ENCODE results near the gene SLC10A7. TPM values are rescaled to one million over a fixed set of nuclear protein-coding genes. Genes with fewer than 3 reads are reported as not detected.

The SLC10A7 gene
- total and polyA plus RNA-seq, 2 of the 8 experiments (the other 6 are each of a cell fraction or from before 2014, with no cell fraction given), result 2.5 to 2.9 TPM

GRCh38 chr4:146500216-146500615 is 21.5 kb downstream of the SLC10A7 start:
- Histone ChIP-seq H2BK12ac (ENCODE audit: low read depth, low read length) (no peak overlapping the region), H2AK5ac (ENCODE audit: low read depth, low read length) (no peak overlapping the region), H2BK20ac (ENCODE audit: low read length) (no peak overlapping the region), H3K27ac (ENCODE audit: low read depth, low read length) (no peak overlapping the region), H4K20me1 (replicated peaks in 1 of 2; ENCODE audit: control insufficient read depth in 1 of 2, insufficient read depth in 2 of 2, low read length in 2 of 2) (no peaks in the 10 kb centered on the region), H2BK15ac (ENCODE audit: low read length) (no peak overlapping the region), H3K36me3 (ENCODE audit: control insufficient read depth in 2 of 4, insufficient read depth in 4 of 4, low read length in 3 of 4) (no peaks in the 10 kb centered on the region), H3K9ac (replicated peaks in 1 of 4; ENCODE audit: extremely low read depth in 1 of 4, low read depth in 3 of 4, low read length in 3 of 4) (no peak overlapping the region), H3K23ac (ENCODE audit: insufficient read length) (no peak overlapping the region), H3K27me3 (replicated peaks in 1 of 4; ENCODE audit: control insufficient read depth in 3 of 4, extremely low read depth in 1 of 4, insufficient read depth in 3 of 4, low read length in 3 of 4) (no peaks in the 10 kb centered on the region), H3K4me3 (ENCODE audit: extremely low read depth in 1 of 4, insufficient read depth in 2 of 4, low read depth in 3 of 4, low read length in 4 of 4) (no peak overlapping the region), H4K5ac (ENCODE audit: insufficient read length, low read depth, low read length) (no peak overlapping the region), H4K91ac (replicated peaks; ENCODE audit: insufficient read length, low read length) (no peak overlapping the region), H2BK5ac (ENCODE audit: low read depth, low read length) (no peak overlapping the region), H3K79me2 (ENCODE audit: control insufficient read depth in 1 of 2, insufficient read depth in 2 of 2, low read length in 2 of 2) (no peaks in the 10 kb centered on the region), H3K79me1 (ENCODE audit: low read depth, low read length) (no peaks in the 10 kb centered on the region), H3K18ac (ENCODE audit: extremely low read depth, low read length) (no peak overlapping the region), H3K4ac (replicated peaks; ENCODE audit: insufficient read length, low read depth, low read length) (no peak overlapping the region), H2BK120ac (replicated peaks; ENCODE audit: low read depth, low read length) (no peak overlapping the region), H3K56ac (replicated peaks; ENCODE audit: insufficient read length, low read depth, low read length) (no peak overlapping the region), H2AFZ (ENCODE audit: low read length) (no peak overlapping the region), H3K9me3 (ENCODE audit: insufficient read depth in 2 of 2, low read depth in 1 of 2, low read length in 1 of 2) (no peaks in the 10 kb centered on the region), H3K14ac (ENCODE audit: insufficient read length) (no peak overlapping the region), H4K8ac (ENCODE audit: extremely low read depth, insufficient read depth, low read length) (no peak overlapping the region), H3K4me2 (ENCODE audit: insufficient read depth in 1 of 2, low read depth in 2 of 2, low read length in 2 of 2) (no peak overlapping the region), H3K23me2 (ENCODE audit: low read depth, low read length) (no peaks in the 10 kb centered on the region; the same call in 1 of the 2 replicates), H3K4me1 (replicated peaks in 1 of 4; ENCODE audit: control insufficient read depth in 3 of 4, insufficient read depth in 4 of 4, low read length in 3 of 4) (peaks cover 0 to 2% (median 0%) of the 10 kb centered on the region in 4 experiments; a peak in 1 of 7 replicates)
- 94% methylated on average over 1 of the region's 1 CpG; no CpG with 5 or more reads in 1 of the 2 experiments for WGBS, 2 experiments (ENCODE audit: extremely low coverage in 1 of 2, insufficient coverage in 1 of 2, insufficient read length in 1 of 2, insufficient replicate concordance in 2 of 2, low coverage in 1 of 2, low lambda C conversion rate in 2 of 2, missing lambda C conversion rate in 1 of 2)
- CTCF ChIA-PET (ENCODE audit: partially characterized antibody), result interaction anchor here (0.5 to 1.0 kb wide), 2 partner anchors 10 to 506 kb away, joined by 3 read pairs; no protein-coding TSS in a partner anchor
- FAIRE-seq (no peak), DNase-seq (ENCODE audit: low read depth in 1 of 2, low spot score in 2 of 2) (no peak)
- POLR2A ChIA-PET (ENCODE audit: partially characterized antibody), result no interaction called here
- TF ChIP-seq BCL11A (IDR thresholded peaks at IDR 0.05; ENCODE audit: low read depth in 2 of 2, low read length in 2 of 2), result no peak
- no peak for TF ChIP-seq HDAC2 (IDR thresholded peaks at IDR 0.05; ENCODE audit: borderline replicate concordance in 1 of 2, low read depth in 2 of 2, low read length in 2 of 2)
- no peak for TF ChIP-seq CBX8 (IDR thresholded peaks at IDR 0.05; ENCODE audit: borderline replicate concordance, low read depth, low read length)
- TF ChIP-seq TEAD4 (IDR thresholded peaks at IDR 0.05; ENCODE audit: low read depth, low read length), result no peak
- no peak for TF ChIP-seq TAF1 (IDR thresholded peaks at IDR 0.05; ENCODE audit: low read depth, low read length)
- TF ChIP-seq PHF8 (conservative IDR thresholded peaks at IDR 0.05; ENCODE audit: low read depth, low read length), result no peak
- TF ChIP-seq ZNF274 (IDR thresholded peaks at IDR 0.05; ENCODE audit: borderline replicate concordance, extremely low read depth, low read length), result no peak
- no peak for TF ChIP-seq POLR2AphosphoS5 (IDR thresholded peaks at IDR 0.05; ENCODE audit: low read depth, low read length)
- TF ChIP-seq NRF1 (IDR thresholded peaks at IDR 0.05; ENCODE audit: low read depth, low read length), result no peak
- TF ChIP-seq SP4 (IDR thresholded peaks at IDR 0.05; ENCODE audit: low read length), result no peak
- no peak for TF ChIP-seq SAP30 (IDR thresholded peaks at IDR 0.05; ENCODE audit: insufficient read depth, insufficient replicate concordance, low read length)
